Neural cell (in vitro differentiated cells): ENCODE data around the gene PCDHGA7. TPM values are rescaled to one million over a fixed set of nuclear protein-coding genes. Genes with fewer than 3 reads are reported as not detected.
"Not testable (repeated sequence)": the region's sequence is repeated elsewhere in the genome, so short reads cannot be mapped to it uniquely, and the experiment has no call there.

Experiments
- H2AFZ ChIP-seq: fragments of 200-600, 300-800 bp; sonication (generic), shearing (Covaris generic); 2 replicates; pipeline ENCODE4 v1.6.0; 2014; ENCODE audit warnings: low read depth, mild to moderate bottlenecking, antibody characterized with exemption, low read length, moderate library complexity
- H3F3A ChIP-seq: fragments of 200-600 bp; shearing (Covaris generic); 2 replicates; pipeline ENCODE4 v1.6.1; 2016; ENCODE audit warnings: mild to moderate bottlenecking, moderate library complexity, mixed read lengths, antibody characterized with exemption, low read length; ENCODE audit not compliant: insufficient read depth, poor library complexity, severe bottlenecking
- H3K27ac ChIP-seq: fragments of 200-600, 300-800 bp; sonication (generic), shearing (Covaris generic); 2 replicates; pipeline ENCODE4 v1.5.1; 2014; ENCODE audit warnings: mild to moderate bottlenecking, low read length, moderate library complexity
- H3K27me3 ChIP-seq: fragments of 300-800, 200-600 bp; sonication (generic), shearing (Covaris generic); 2 replicates; pipeline ENCODE4 v1.6.0; 2014; ENCODE audit warnings: mild to moderate bottlenecking, low read depth, low read length, moderate library complexity; ENCODE audit not compliant: insufficient read depth
- H3K36me3 ChIP-seq: fragments of 300-800, 200-600 bp; sonication (generic), shearing (Covaris generic); 2 replicates; pipeline ENCODE4 v1.5.1; 2014; ENCODE audit warnings: mild to moderate bottlenecking, antibody characterized with exemption, low read length, moderate library complexity; ENCODE audit not compliant: insufficient read depth
- H3K4me2 ChIP-seq: fragments of 300-800, 200-600 bp; sonication (generic), shearing (Covaris generic); 2 replicates; pipeline ENCODE4 v1.6.0; 2014; ENCODE audit warnings: mild to moderate bottlenecking, low read length
- H3K4me3 ChIP-seq: fragments of 300-800, 200-600 bp; sonication (generic), shearing (Covaris generic); 2 replicates; pipeline ENCODE4 v1.5.1; 2014; ENCODE audit warnings: mild to moderate bottlenecking, low read length, moderate library complexity
- H3K79me2 ChIP-seq: fragments of 200-600 bp; shearing (Covaris generic); replicated peaks from 2 replicates; pipeline ENCODE4 v1.6.0; 2014; ENCODE audit warnings: mild to moderate bottlenecking, low read length, moderate library complexity; ENCODE audit not compliant: insufficient read depth
- H3K9ac ChIP-seq: fragments of 300-800, 200-600 bp; sonication (generic), shearing (Covaris generic); 2 replicates; pipeline ENCODE4 v1.6.1; 2016; ENCODE audit warnings: mild to moderate bottlenecking, low read length, mixed read lengths
- H3K9me2 ChIP-seq: fragments of 200-600 bp; shearing (Covaris generic); 2 replicates; pipeline ENCODE4 v1.6.1; 2016; ENCODE audit warnings: mild to moderate bottlenecking, low read length, mixed read lengths; ENCODE audit not compliant: insufficient read depth
- H3K9me3 ChIP-seq: fragments of 200-600, 300-800 bp; sonication (generic), shearing (Covaris generic); 2 replicates; pipeline ENCODE4 v1.6.1; 2016; ENCODE audit warnings: mild to moderate bottlenecking, mixed run types, low read length, moderate library complexity, mixed read lengths
- H4K20me1 ChIP-seq: fragments of 200-600 bp; shearing (Covaris generic); 2 replicates; pipeline ENCODE4 v1.6.1; 2016; ENCODE audit warnings: mild to moderate bottlenecking, mixed run types; ENCODE audit not compliant: insufficient read depth
- CTCF ChIP-seq: fragments of 450-650 bp; IDR thresholded peaks from 2 replicates; pipeline ENCODE4 v1.5.1; 2014; ENCODE audit warnings: antibody characterized with exemption, mild to moderate bottlenecking, moderate library complexity; ENCODE audit not compliant: poor library complexity, severe bottlenecking
- EP300 ChIP-seq: fragments of 450-650 bp; conservative IDR thresholded peaks from 2 replicates; pipeline ENCODE4 v1.6.1; 2014; ENCODE audit warnings: antibody characterized with exemption, mild to moderate bottlenecking, moderate library complexity; ENCODE audit not compliant: poor library complexity, severe bottlenecking
- EZH2 ChIP-seq: fragments of 200-600, 300-800 bp; shearing (Covaris generic), sonication (generic); IDR thresholded peaks from 2 replicates; pipeline ENCODE4 v1.6.1; 2014; ENCODE audit warnings: antibody characterized with exemption, low read length, borderline replicate concordance, mild to moderate bottlenecking; ENCODE audit not compliant: insufficient read depth, poor library complexity, severe bottlenecking
- MXI1 ChIP-seq: fragments of 450-650 bp; conservative IDR thresholded peaks from 2 replicates; pipeline ENCODE4 v1.6.1; 2014; ENCODE audit warnings: antibody characterized with exemption, mild to moderate bottlenecking; ENCODE audit not compliant: poor library complexity, severe bottlenecking
- POLR2AphosphoS5 ChIP-seq: IDR thresholded peaks from 2 replicates; pipeline ENCODE4 v1.6.1; 2012
- RAD21 ChIP-seq: fragments of 450-650 bp; conservative IDR thresholded peaks from 2 replicates; pipeline ENCODE4 v1.6.1; 2014; ENCODE audit warnings: antibody characterized with exemption, mild to moderate bottlenecking, moderate library complexity
- REST ChIP-seq: IDR thresholded peaks from 2 replicates; pipeline ENCODE4 v1.6.1; 2012; ENCODE audit warnings: borderline replicate concordance
- SMC3 ChIP-seq: fragments of 450-650 bp; conservative IDR thresholded peaks from 2 replicates; pipeline ENCODE4 v1.6.1; 2014; ENCODE audit warnings: antibody characterized with exemption, mild to moderate bottlenecking, moderate library complexity; ENCODE audit not compliant: poor library complexity
- TAF1 ChIP-seq: IDR thresholded peaks from 2 replicates; pipeline ENCODE4 v1.6.1; 2012; ENCODE audit warnings: low read depth
- polyA plus RNA-seq: library from polyadenylated mRNA; depleted of rRNA; stranded (reverse); fragments of >200 nt; gene quantifications from 2 replicates; pipeline ENCODE4 v1.2.3, GENCODE V29; 2014

PCDHGA7 gene
- polyA plus RNA-seq, 1 donor from 2014 or later, result not detected

GRCh38 chr5:141345327-141345726 is 37.2 kb upstream of the PCDHGA7 start:
- no peak for TF ChIP-seq EP300
- TF ChIP-seq EZH2, result no peak
- TF ChIP-seq RAD21, result no peak
- no peak for TF ChIP-seq SMC3
- no peak for TF ChIP-seq MXI1
- TF ChIP-seq TAF1, result no peak
- TF ChIP-seq REST, result no peak
- no peak for TF ChIP-seq CTCF
- no peak for TF ChIP-seq POLR2AphosphoS5
- Histone ChIP-seq H3K4me2 (no peak overlapping the region), H3K27me3 (no peaks in the 10 kb centered on the region), H3K9me3 (peaks cover 10% of the 10 kb centered on the region), H4K20me1 (no peaks in the 10 kb centered on the region), H3K4me3 (no peak overlapping the region), H3K79me2 (no peaks in the 10 kb centered on the region), H2AFZ (no peak overlapping the region), H3K36me3 (no peaks in the 10 kb centered on the region), H3K9me2 (no peaks in the 10 kb centered on the region), H3K27ac (no peak overlapping the region), H3K9ac (no peak overlapping the region), H3F3A (no peaks in the 10 kb centered on the region)

- H3K4me3 ChIP-seq, H3F3A ChIP-seq, H3K9ac ChIP-seq, H2AFZ ChIP-seq, H3K9me2 ChIP-seq, H3K27ac ChIP-seq, H3K79me2 ChIP-seq, H3K36me3 ChIP-seq, H3K27me3 ChIP-seq, H4K20me1 ChIP-seq, H3K4me2 ChIP-seq: not testable (repeated sequence)
- peaks cover 15% of the 10 kb centered on the region for H3K9me3 ChIP-seq
Observed at GRCh38 chr5:141346017-141346416, 36.5 kb upstream of the PCDHGA7 start.
